ENCODE results near the gene KANTR. TPM values are rescaled to one million over a fixed set of nuclear protein-coding genes. Genes with fewer than 3 reads are reported as not detected.

Gene KANTR
- total and polyA plus RNA-seq, 9 of the 15 experiments (the other 6 are each of a cell fraction or from before 2014, with no cell fraction given), result 1.0 to 5.7 (median 3.4) TPM

DNA sequence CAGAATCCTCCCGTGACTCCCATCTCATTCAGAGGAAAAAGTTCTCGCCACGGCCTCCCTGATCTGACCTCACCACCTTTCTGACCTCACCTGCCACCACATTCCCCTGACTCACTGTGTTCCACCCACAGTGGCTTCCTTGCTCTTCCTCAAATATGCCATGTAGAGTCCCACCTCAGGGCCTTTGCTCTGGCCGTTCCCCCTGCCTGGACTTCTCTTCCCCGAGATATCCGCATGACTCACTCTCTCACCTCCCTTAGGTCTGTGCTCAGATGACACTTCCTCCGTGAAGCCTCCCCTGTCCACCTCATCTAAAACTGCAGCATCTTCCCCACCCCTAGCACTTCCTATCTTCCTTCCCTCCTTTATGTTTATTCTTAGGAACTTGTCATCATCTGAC is 18.9 kb upstream of the KANTR start (continued):
- no peak for TF ChIP-seq POLR2A (conservative IDR thresholded peaks at IDR 0.05)
- no peak for TF ChIP-seq ETS2 (tag; IDR thresholded peaks at IDR 0.05; ENCODE audit: borderline replicate concordance, poor library complexity, severe bottlenecking)
- TF ChIP-seq, protein P1, sequence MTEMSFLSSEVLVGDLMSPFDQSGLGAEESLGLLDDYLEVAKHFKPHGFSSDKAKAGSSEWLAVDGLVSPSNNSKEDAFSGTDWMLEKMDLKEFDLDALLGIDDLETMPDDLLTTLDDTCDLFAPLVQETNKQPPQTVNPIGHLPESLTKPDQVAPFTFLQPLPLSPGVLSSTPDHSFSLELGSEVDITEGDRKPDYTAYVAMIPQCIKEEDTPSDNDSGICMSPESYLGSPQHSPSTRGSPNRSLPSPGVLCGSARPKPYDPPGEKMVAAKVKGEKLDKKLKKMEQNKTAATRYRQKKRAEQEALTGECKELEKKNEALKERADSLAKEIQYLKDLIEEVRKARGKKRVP (CRISPR knock-in tag; IDR thresholded peaks at IDR 0.05), result no peak
- TF ChIP-seq ILF3 (IDR thresholded peaks at IDR 0.05; ENCODE audit: borderline replicate concordance), result no peak
- no peak for TF ChIP-seq MAFG (tag; conservative IDR thresholded peaks at IDR 0.05)
- TF ChIP-seq PPARD (CRISPR knock-in tag; IDR thresholded peaks at IDR 0.05), result no peak
- peak; percentile 92; the same call in 1 of the 2 replicates for TF ChIP-seq SMARCA5 (IDR thresholded peaks at IDR 0.05)
- no peak for TF ChIP-seq ZFP30 (CRISPR knock-in tag; IDR thresholded peaks at IDR 0.05; ENCODE audit: borderline replicate concordance)
- TF ChIP-seq CBX2 (IDR thresholded peaks at IDR 0.05; ENCODE audit: insufficient read depth, low read length, poor library complexity, severe bottlenecking), result no peak
- TF ChIP-seq ZFP36 (IDR thresholded peaks at IDR 0.05; ENCODE audit: low read depth, low read length, partially characterized antibody), result peak; percentile 96
- peak; percentile 76 for TF ChIP-seq ZNF436 (CRISPR knock-in tag; IDR thresholded peaks at IDR 0.05)
- no peak for TF ChIP-seq CHD4 (IDR thresholded peaks at IDR 0.05; ENCODE audit: insufficient read depth, insufficient replicate concordance, low read depth, low read length, poor library complexity, severe bottlenecking)
- no peak for TF ChIP-seq HDAC2 (IDR thresholded peaks at IDR 0.05)
- peak; percentile 75 for TF ChIP-seq JUND (IDR thresholded peaks at IDR 0.05; ENCODE audit: borderline replicate concordance, low read depth, low read length)
- peak; percentile 59; the same call in 1 of the 3 replicates for TF ChIP-seq JUND (tag; IDR thresholded peaks at IDR 0.05; ENCODE audit: borderline replicate concordance, low read depth, low read length)
- TF ChIP-seq ZNF274 (IDR thresholded peaks at IDR 0.05; ENCODE audit: borderline replicate concordance, low read depth, low read length), result no peak
- TF ChIP-seq ZBTB43 (CRISPR knock-in tag; IDR thresholded peaks at IDR 0.05), result no peak
- no peak for TF ChIP-seq ZBTB7A (IDR thresholded peaks at IDR 0.05; ENCODE audit: borderline replicate concordance, control insufficient read depth, low read depth, low read length)
- TF ChIP-seq GABPB1 (CRISPR knock-in tag; IDR thresholded peaks at IDR 0.05), result no peak
- TF ChIP-seq CTBP1 (IDR thresholded peaks at IDR 0.05; ENCODE audit: borderline replicate concordance), result peak; percentile 46; the same call in 1 of the 2 replicates
- TF ChIP-seq, protein P2, sequence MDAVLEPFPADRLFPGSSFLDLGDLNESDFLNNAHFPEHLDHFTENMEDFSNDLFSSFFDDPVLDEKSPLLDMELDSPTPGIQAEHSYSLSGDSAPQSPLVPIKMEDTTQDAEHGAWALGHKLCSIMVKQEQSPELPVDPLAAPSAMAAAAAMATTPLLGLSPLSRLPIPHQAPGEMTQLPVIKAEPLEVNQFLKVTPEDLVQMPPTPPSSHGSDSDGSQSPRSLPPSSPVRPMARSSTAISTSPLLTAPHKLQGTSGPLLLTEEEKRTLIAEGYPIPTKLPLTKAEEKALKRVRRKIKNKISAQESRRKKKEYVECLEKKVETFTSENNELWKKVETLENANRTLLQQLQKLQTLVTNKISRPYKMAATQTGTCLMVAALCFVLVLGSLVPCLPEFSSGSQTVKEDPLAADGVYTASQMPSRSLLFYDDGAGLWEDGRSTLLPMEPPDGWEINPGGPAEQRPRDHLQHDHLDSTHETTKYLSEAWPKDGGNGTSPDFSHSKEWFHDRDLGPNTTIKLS (IDR thresholded peaks at IDR 0.05; ENCODE audit: borderline replicate concordance, low read depth), result no peak
- peak in 1 of 2 experiments; percentile 22; a peak in 1 of 4 replicates for TF ChIP-seq HDAC1 (IDR thresholded peaks at IDR 0.05)
- TF ChIP-seq CBX3 (IDR thresholded peaks at IDR 0.05; ENCODE audit: borderline replicate concordance in 1 of 2, low read length in 2 of 2), result no peak
- TF ChIP-seq, protein P3, sequence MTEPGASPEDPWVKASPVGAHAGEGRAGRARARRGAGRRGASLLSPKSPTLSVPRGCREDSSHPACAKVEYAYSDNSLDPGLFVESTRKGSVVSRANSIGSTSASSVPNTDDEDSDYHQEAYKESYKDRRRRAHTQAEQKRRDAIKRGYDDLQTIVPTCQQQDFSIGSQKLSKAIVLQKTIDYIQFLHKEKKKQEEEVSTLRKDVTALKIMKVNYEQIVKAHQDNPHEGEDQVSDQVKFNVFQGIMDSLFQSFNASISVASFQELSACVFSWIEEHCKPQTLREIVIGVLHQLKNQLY (CRISPR knock-in tag; conservative IDR thresholded peaks at IDR 0.05), result no peak
- TF ChIP-seq ZEB2 (IDR thresholded peaks at IDR 0.05), result peak; percentile 68
- TF ChIP-seq FOSL1 (tag; conservative IDR thresholded peaks at IDR 0.05), result peak; percentile 55

All from K562 (cell line).